Measurements from ENCODE around the gene CALML4. TPM values are rescaled to one million over a fixed set of nuclear protein-coding genes. Genes with fewer than 3 reads are reported as not detected.

The CALML4 gene
- total RNA-seq, 4 donors from 2014 or later = 5.5 to 9.2 (median 7.3) TPM

- TF ChIP-seq, protein P1, sequence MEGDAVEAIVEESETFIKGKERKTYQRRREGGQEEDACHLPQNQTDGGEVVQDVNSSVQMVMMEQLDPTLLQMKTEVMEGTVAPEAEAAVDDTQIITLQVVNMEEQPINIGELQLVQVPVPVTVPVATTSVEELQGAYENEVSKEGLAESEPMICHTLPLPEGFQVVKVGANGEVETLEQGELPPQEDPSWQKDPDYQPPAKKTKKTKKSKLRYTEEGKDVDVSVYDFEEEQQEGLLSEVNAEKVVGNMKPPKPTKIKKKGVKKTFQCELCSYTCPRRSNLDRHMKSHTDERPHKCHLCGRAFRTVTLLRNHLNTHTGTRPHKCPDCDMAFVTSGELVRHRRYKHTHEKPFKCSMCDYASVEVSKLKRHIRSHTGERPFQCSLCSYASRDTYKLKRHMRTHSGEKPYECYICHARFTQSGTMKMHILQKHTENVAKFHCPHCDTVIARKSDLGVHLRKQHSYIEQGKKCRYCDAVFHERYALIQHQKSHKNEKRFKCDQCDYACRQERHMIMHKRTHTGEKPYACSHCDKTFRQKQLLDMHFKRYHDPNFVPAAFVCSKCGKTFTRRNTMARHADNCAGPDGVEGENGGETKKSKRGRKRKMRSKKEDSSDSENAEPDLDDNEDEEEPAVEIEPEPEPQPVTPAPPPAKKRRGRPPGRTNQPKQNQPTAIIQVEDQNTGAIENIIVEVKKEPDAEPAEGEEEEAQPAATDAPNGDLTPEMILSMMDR (IDR thresholded peaks at IDR 0.05; ENCODE audit: low read depth) = no peak
These were observed 29.9 kb upstream of the CALML4 start for GRCh38 chr15:68235022-68235421.

DNA sequence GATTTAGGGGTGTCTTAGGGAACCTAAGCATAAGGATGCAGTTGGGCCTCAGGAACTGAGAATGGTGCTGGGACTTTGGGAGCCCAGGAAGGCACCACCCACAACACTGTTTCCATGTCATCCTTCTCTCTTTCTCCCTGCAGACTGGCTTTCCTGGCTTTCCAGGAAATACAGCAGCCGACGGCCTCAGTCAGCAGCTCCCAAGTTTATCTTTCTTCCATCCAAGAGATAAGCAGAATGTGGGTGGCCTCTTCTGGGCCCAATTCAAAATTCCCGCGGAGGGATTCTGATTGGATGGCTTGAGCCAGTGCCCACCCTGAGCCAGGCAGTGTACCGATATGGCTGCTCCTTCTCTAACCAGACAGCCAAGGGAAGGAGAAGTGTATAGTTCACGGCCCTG is 28.9 kb upstream of the CALML4 start:
- TF ChIP-seq, protein P1 (IDR thresholded peaks at IDR 0.05; ENCODE audit: low read depth) = no peak

- TF ChIP-seq, protein P1 (IDR thresholded peaks at IDR 0.05; ENCODE audit: low read depth) = no peak
These were observed 27.8 kb upstream of the CALML4 start for GRCh38 chr15:68232937-68233336.

- TF ChIP-seq, protein P1 (IDR thresholded peaks at IDR 0.05; ENCODE audit: low read depth) = no peak
These were observed 27.3 kb upstream of the CALML4 start for GRCh38 chr15:68232449-68232848.

- TF ChIP-seq, protein P1 (IDR thresholded peaks at IDR 0.05; ENCODE audit: low read depth) = no peak
These were observed 26.1 kb upstream of the CALML4 start for GRCh38 chr15:68231102-68231818.

- TF ChIP-seq, protein P1 (IDR thresholded peaks at IDR 0.05; ENCODE audit: low read depth) = no peak
These were observed 25.3 kb upstream of the CALML4 start for GRCh38 chr15:68230157-68231100.
